ENCODE measurements around the gene DAND5. TPM values are rescaled to one million over a fixed set of nuclear protein-coding genes. Genes with fewer than 3 reads are reported as not detected.
A peak's percentile ranks its signal among the peaks of the same experiment; 100 is the strongest.

Gene DAND5
- total RNA-seq, 2 experiments from 2014 or later, result 0.15 to 0.20 TPM

GRCh38 chr19:13020002-13020414 is 50.6 kb downstream of the DAND5 start:
- no peak overlapping the region for H3K4me3 Mint-ChIP-seq
- H3K27me3 Mint-ChIP-seq, result peaks cover 54% of the 10 kb centered on the region
- peaks cover 22% of the 10 kb centered on the region for H3K4me1 Mint-ChIP-seq
- H3K27ac Mint-ChIP-seq, result no peak overlapping the region
- CTCF ChIA-PET, result no interaction called here
- DNase-seq, result no peak
- H3K36me3 Mint-ChIP-seq (ENCODE audit: low read depth), result no peaks in the 10 kb centered on the region
- POLR2A ChIA-PET, result no interaction called here
- H3K9me3 Mint-ChIP-seq, result no peaks in the 10 kb centered on the region

GRCh38 chr19:13022111-13022858 is 52.9 kb downstream of the DAND5 start:
- H3K27ac Mint-ChIP-seq, result peak overlapping the region; percentile 57
- no peaks in the 10 kb centered on the region for H3K9me3 Mint-ChIP-seq
- H3K4me3 Mint-ChIP-seq, result no peak overlapping the region
- peaks cover 49% of the 10 kb centered on the region for H3K27me3 Mint-ChIP-seq
- no peaks in the 10 kb centered on the region for H3K36me3 Mint-ChIP-seq (ENCODE audit: low read depth)
- ChIA-PET CTCF (interaction anchor here (0.6 to 1.4 kb wide), 3 partner anchors 46 to 559 kb away, joined by 3 to 5 read pairs (median 4); no protein-coding TSS in a partner anchor), POLR2A (no interaction called here)
- DNase-seq, result no peak
- peaks cover 24% of the 10 kb centered on the region for H3K4me1 Mint-ChIP-seq

- no peaks in the 10 kb centered on the region for H3K36me3 Mint-ChIP-seq (ENCODE audit: low read depth)
- H3K4me1 Mint-ChIP-seq, result peaks cover 24% of the 10 kb centered on the region
- H3K4me3 Mint-ChIP-seq, result peak overlapping the region; percentile 56
- H3K27me3 Mint-ChIP-seq, result peaks cover 41% of the 10 kb centered on the region
- ChIA-PET POLR2A (no interaction called here), CTCF (interaction anchor here (0.6 to 1.3 kb wide), 2 partner anchors 47 to 1482 kb away, joined by 3 to 5 read pairs; no protein-coding TSS in a partner anchor)
- H3K27ac Mint-ChIP-seq, result no peak overlapping the region
- no peaks in the 10 kb centered on the region for H3K9me3 Mint-ChIP-seq
- no peak for DNase-seq
These were observed 53.7 kb downstream of the DAND5 start for GRCh38 chr19:13022859-13023636.

- peaks cover 24% of the 10 kb centered on the region for H3K4me1 Mint-ChIP-seq
These were observed 54.3 kb downstream of the DAND5 start for GRCh38 chr19:13023656-13024055.

More at GRCh38 chr19:13023656-13024055, 54.3 kb downstream of the DAND5 start:
- ChIA-PET POLR2A (no interaction called here), CTCF (interaction anchor here (0.6 to 0.9 kb wide), 2 partner anchors 10 to 1481 kb away, joined by 3 read pairs; no protein-coding TSS in a partner anchor)
- Mint-ChIP-seq H3K36me3 (ENCODE audit: low read depth) (no peaks in the 10 kb centered on the region), H3K27ac (no peak overlapping the region), H3K27me3 (peaks cover 40% of the 10 kb centered on the region), H3K9me3 (no peaks in the 10 kb centered on the region), H3K4me3 (peak overlapping the region; percentile 56)
- no peak for DNase-seq

Small RNA genes within 50 kb of the gene (microRNA-seq; reads per million reads assigned to microRNA genes)
- 0.84 reads per million for gene MIR5695 (ENCODE audit: borderline microRNAs expressed, borderline replicate concordance)
- gene MIR6515 (ENCODE audit: borderline microRNAs expressed, borderline replicate concordance), result 1.5 reads per million

Other genes starting within 250 kb of the DAND5 start
- gene TNPO2, start 245.6 kb upstream of the DAND5 start, total RNA-seq, result 10 to 100 TPM; 80.5 to 90.7 TPM
- 100 to 1,000 TPM; 222 to 226 TPM for gene TRIR, start 234.9 kb upstream of the DAND5 start, total RNA-seq
- 10 to 100 TPM; 67.2 to 68.3 TPM for gene GET3, start 232.1 kb upstream of the DAND5 start, total RNA-seq
- not detected for gene BEST2, start 217.8 kb upstream of the DAND5 start, total RNA-seq
- 10 to 100 TPM; 13.9 to 14.0 TPM for gene HOOK2, start 194.0 kb upstream of the DAND5 start, total RNA-seq
- 10 to 100 TPM; 66.7 to 78.4 TPM for gene JUNB, start 178.1 kb upstream of the DAND5 start, total RNA-seq
- 100 to 1,000 TPM; 274 to 288 TPM for gene PRDX2, start 167.8 kb upstream of the DAND5 start, total RNA-seq
- gene THSD8, start 167.5 kb upstream of the DAND5 start, total RNA-seq, result 10 to 100 TPM; 27.0 to 31.1 TPM
- gene RNASEH2A, start 163.0 kb upstream of the DAND5 start, total RNA-seq, result 10 to 100 TPM; 34.9 to 39.3 TPM
- gene RTBDN, start 135.0 kb upstream of the DAND5 start, total RNA-seq, result not detected
- under 1 TPM; 0.35 to 0.67 TPM for gene MAST1, start 131.1 kb upstream of the DAND5 start, total RNA-seq
- gene DNASE2, start 88.1 kb upstream of the DAND5 start, total RNA-seq, result 10 to 100 TPM; 28.8 to 30.0 TPM
- gene KLF1, start 82.4 kb upstream of the DAND5 start, total RNA-seq, result under 1 TPM in 1 of 2 experiments, not detected in 1; 0.20 TPM
- 10 to 100 TPM; 35.4 to 41.7 TPM for gene GCDH, start 78.4 kb upstream of the DAND5 start, total RNA-seq
- 1 to 10 TPM; 3.2 to 4.5 TPM for gene SYCE2, start 50.3 kb upstream of the DAND5 start, total RNA-seq
- 10 to 100 TPM; 85.7 to 90.6 TPM for gene FARSA, start 35.9 kb upstream of the DAND5 start, total RNA-seq
- 100 to 1,000 TPM; 726 to 779 TPM for gene CALR, start 31.0 kb upstream of the DAND5 start, total RNA-seq
- gene RAD23A, start 23.7 kb upstream of the DAND5 start, total RNA-seq, result 100 to 1,000 TPM; 120 to 131 TPM
- 10 to 100 TPM; 14.9 to 16.5 TPM for gene GADD45GIP1, start 12.4 kb upstream of the DAND5 start, total RNA-seq
- gene NFIX, start 25.9 kb downstream of the DAND5 start, total RNA-seq, result 1 to 10 TPM; 1.2 to 1.5 TPM
- gene LYL1, start 133.3 kb downstream of the DAND5 start, total RNA-seq, result 1 to 10 TPM; 2.3 to 2.5 TPM
- 10 to 100 TPM; 44.7 to 58.3 TPM for gene TRMT1, start 147.2 kb downstream of the DAND5 start, total RNA-seq
- gene NACC1, start 148.7 kb downstream of the DAND5 start, total RNA-seq, result 10 to 100 TPM; 57.8 to 63.8 TPM
- 10 to 100 TPM; 62.3 to 65.0 TPM for gene STX10, start 180.8 kb downstream of the DAND5 start, total RNA-seq
- gene IER2, start 180.8 kb downstream of the DAND5 start, total RNA-seq, result 100 to 1,000 TPM; 167 to 188 TPM

All from activated CD4-positive, alpha-beta T cell treated with anti-CD3 and anti-CD28 coated beads, Interleukin-2, amount 10 ng/mL, durations not matched to agents 7 days and 5 days (primary cell).